Subcutaneous abdominal adipose tissue (tissue), 5 donors: ENCODE measurements around the gene WDR37.

Experiments used
- H3K27ac ChIP-seq: one replicate; pipeline ENCODE4 v1.7.0; 2013; ENCODE audit warnings: low read depth, mild to moderate bottlenecking, inconsistent platforms, low read length, moderate library complexity
- H3K27me3 ChIP-seq, 5 donors: one replicate each; pipeline ENCODE4 v1.7.0; 2013; ENCODE audit warnings: low read length in 5 of 5, inconsistent platforms in 1 of 5; ENCODE audit not compliant: control insufficient read depth in 5 of 5, insufficient read depth in 4 of 5
- H3K36me3 ChIP-seq, 5 donors: one replicate each; pipeline ENCODE4 v1.7.0; 2013; ENCODE audit warnings: low read length in 5 of 5; ENCODE audit not compliant: control insufficient read depth in 5 of 5, insufficient read depth in 5 of 5
- H3K4me1 ChIP-seq, 5 donors: one replicate each; pipeline ENCODE4 v1.7.0; 2013; ENCODE audit warnings: low read length in 5 of 5, mild to moderate bottlenecking in 3 of 5, moderate library complexity in 1 of 5; ENCODE audit not compliant: control insufficient read depth in 5 of 5, insufficient read depth in 5 of 5
- H3K4me3 ChIP-seq, 5 donors: one replicate each; pipeline ENCODE4 v1.7.0; 2013; ENCODE audit warnings: low read length in 5 of 5, low read depth in 1 of 5
- H3K9ac ChIP-seq, 5 donors: one replicate each; pipeline ENCODE4 v1.7.0; 2013; ENCODE audit warnings: low read length in 5 of 5, mild to moderate bottlenecking in 4 of 5, moderate library complexity in 3 of 5
- H3K9me3 ChIP-seq, 5 donors: one replicate each; pipeline ENCODE4 v1.7.0; 2013; ENCODE audit warnings: low read length in 5 of 5; ENCODE audit not compliant: control insufficient read depth in 5 of 5
- donor health status: healthy.
- donor health status: healthy.
- donor health status: healthy.
- donor health status: healthy.
- donor health status: healthy.

Gene WDR37

GRCh38 chr10:1168763-1169162 is 112.6 kb downstream of the WDR37 start:
- Histone ChIP-seq H3K36me3 (peaks cover 0 to 2% (median 0%) of the 10 kb centered on the region in 5 donors), H3K27ac (no peak overlapping the region), H3K9ac (no peak overlapping the region), H3K27me3 (peaks cover 0 to 21% (median 7%) of the 10 kb centered on the region in 5 donors), H3K9me3 (no peaks in the 10 kb centered on the region), H3K4me1 (no peaks in the 10 kb centered on the region), H3K4me3 (no peak overlapping the region)

GRCh38 chr10:1169186-1169885 is 113.2 kb downstream of the WDR37 start:
- H3K4me1 ChIP-seq = no peaks in the 10 kb centered on the region

GRCh38 chr10:1169981-1170866 is 114.0 kb downstream of the WDR37 start:
- Histone ChIP-seq H3K27ac (no peak overlapping the region), H3K9me3 (no peaks in the 10 kb centered on the region), H3K36me3 (no peaks in the 10 kb centered on the region), H3K4me3 (no peak overlapping the region), H3K4me1 (no peaks in the 10 kb centered on the region), H3K9ac (no peak overlapping the region), H3K27me3 (peaks cover 0 to 25% (median 7%) of the 10 kb centered on the region in 5 donors)

More at GRCh38 chr10:1169186-1169885, 113.2 kb downstream of the WDR37 start:
- Histone ChIP-seq H3K9me3 (no peaks in the 10 kb centered on the region), H3K27me3 (peaks cover 0 to 25% (median 7%) of the 10 kb centered on the region in 5 donors), H3K9ac (no peak overlapping the region), H3K4me3 (no peak overlapping the region), H3K27ac (no peak overlapping the region), H3K36me3 (peaks cover 0 to 2% (median 0%) of the 10 kb centered on the region in 5 donors)

- Histone ChIP-seq H3K9ac (no peak overlapping the region), H3K4me1 (no peaks in the 10 kb centered on the region), H3K27me3 (peaks cover 0 to 23% (median 7%) of the 10 kb centered on the region in 5 donors), H3K9me3 (no peaks in the 10 kb centered on the region), H3K4me3 (no peak overlapping the region), H3K36me3 (no peaks in the 10 kb centered on the region), H3K27ac (no peak overlapping the region)
Measured at GRCh38 chr10:1170867-1171180, 114.6 kb downstream of the WDR37 start.

GRCh38 chr10:1171182-1171581 is 115.0 kb downstream of the WDR37 start:
- H3K9me3 ChIP-seq = no peaks in the 10 kb centered on the region
- no peak overlapping the region for H3K4me3 ChIP-seq
- H3K27ac ChIP-seq = no peak overlapping the region
- H3K4me1 ChIP-seq = no peaks in the 10 kb centered on the region
- H3K36me3 ChIP-seq = no peaks in the 10 kb centered on the region
- no peak overlapping the region for H3K9ac ChIP-seq
- peaks cover 0 to 19% (median 7%) of the 10 kb centered on the region in 5 donors for H3K27me3 ChIP-seq

GRCh38 chr10:1171586-1171985 is 115.4 kb downstream of the WDR37 start:
- Histone ChIP-seq H3K4me1 (peaks cover 0 to 1% (median 0%) of the 10 kb centered on the region in 5 donors), H3K9ac (no peak overlapping the region), H3K9me3 (no peaks in the 10 kb centered on the region), H3K36me3 (no peaks in the 10 kb centered on the region), H3K27me3 (peaks cover 0 to 15% (median 6%) of the 10 kb centered on the region in 5 donors), H3K27ac (no peak overlapping the region), H3K4me3 (no peak overlapping the region)

- Histone ChIP-seq H3K4me1 (peaks cover 0 to 1% (median 0%) of the 10 kb centered on the region in 5 donors), H3K27ac (no peak overlapping the region), H3K4me3 (no peak overlapping the region), H3K9ac (no peak overlapping the region), H3K27me3 (peaks cover 0 to 14% (median 6%) of the 10 kb centered on the region in 5 donors), H3K36me3 (no peaks in the 10 kb centered on the region), H3K9me3 (no peaks in the 10 kb centered on the region)
Measured at GRCh38 chr10:1172256-1172984, 116.2 kb downstream of the WDR37 start.

- Histone ChIP-seq H3K27me3 (peaks cover 0 to 14% (median 6%) of the 10 kb centered on the region in 5 donors), H3K36me3 (no peaks in the 10 kb centered on the region), H3K9me3 (no peaks in the 10 kb centered on the region), H3K4me1 (peaks cover 0 to 1% (median 0%) of the 10 kb centered on the region in 5 donors), H3K27ac (no peak overlapping the region), H3K4me3 (no peak overlapping the region), H3K9ac (no peak overlapping the region)
Measured at GRCh38 chr10:1173091-1173490, 116.9 kb downstream of the WDR37 start.

- Histone ChIP-seq H3K9ac (no peak overlapping the region), H3K27ac (no peak overlapping the region), H3K4me3 (no peak overlapping the region), H3K27me3 (peaks cover 0 to 12% (median 6%) of the 10 kb centered on the region in 5 donors), H3K9me3 (no peaks in the 10 kb centered on the region), H3K4me1 (peaks cover 0 to 1% (median 0%) of the 10 kb centered on the region in 5 donors), H3K36me3 (no peaks in the 10 kb centered on the region)
Measured at GRCh38 chr10:1174022-1174421, 117.8 kb downstream of the WDR37 start.
